ENCODE measurements around the gene SCAMP5.

The SCAMP5 gene

DNA sequence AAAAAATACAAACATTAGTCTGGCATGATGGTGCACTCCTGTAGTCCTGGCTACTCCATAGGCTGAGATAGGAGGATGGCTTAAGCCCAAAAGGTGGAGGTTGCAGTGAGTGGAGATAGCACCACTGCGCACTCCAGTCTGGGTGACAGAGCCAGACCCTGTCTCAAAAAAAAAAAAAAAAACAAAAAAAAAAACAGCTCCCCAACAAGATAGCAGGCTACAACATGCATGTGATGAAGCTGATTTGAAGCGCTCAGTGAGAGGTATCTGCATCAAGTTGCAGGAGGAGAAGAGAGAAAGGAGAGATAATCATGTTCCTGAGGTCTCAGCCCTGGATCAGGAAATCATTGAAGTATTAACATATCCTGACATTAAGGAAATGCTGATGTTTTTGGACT is 27.4 kb downstream of the SCAMP5 start:
- no peak for DNase-seq (ENCODE audit: low read depth, low spot score)

DNA sequence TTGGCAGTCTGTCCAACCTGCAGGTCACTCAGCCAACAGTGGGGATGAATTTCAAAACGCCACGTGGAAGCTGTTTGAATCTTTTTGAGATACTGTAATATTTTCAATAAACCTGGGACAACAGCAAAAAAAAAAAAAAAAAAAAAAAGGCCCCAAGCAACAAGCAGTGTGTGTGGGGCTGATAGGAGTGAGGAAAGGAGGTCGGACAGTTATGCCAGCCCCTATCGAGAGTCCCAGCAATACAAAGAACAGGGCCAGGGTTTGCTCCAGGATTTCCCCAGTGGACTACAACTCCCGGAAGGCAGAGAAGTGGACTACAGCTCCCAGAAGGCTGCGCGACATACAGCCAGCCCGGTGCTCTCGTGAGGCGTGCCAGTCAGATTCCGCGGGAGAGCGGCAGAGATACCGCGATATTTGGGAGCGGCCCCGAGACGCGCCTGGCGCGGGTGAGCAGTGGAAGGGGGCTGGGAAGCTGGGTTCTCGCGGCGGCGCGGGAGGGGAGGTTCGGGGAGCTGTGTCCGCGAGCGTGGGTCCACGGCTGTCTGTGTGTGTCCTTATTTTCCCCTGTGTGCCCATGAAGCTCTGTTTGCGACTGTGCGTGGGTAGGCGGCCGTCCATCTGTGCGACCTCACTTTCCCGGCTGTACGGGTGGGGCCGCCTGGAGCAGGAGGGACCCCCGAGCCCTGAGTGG is 28.0 kb downstream of the SCAMP5 start, which contains the start of gene PPCDC:
TSS of gene PPCDC (plus strand) at position 410 of the 691 bp plus-strand sequence. CDS start 4,729 bp downstream, outside the sequence.
- peak; percentile 88 for DNase-seq (ENCODE audit: low read depth, low spot score)

DNA sequence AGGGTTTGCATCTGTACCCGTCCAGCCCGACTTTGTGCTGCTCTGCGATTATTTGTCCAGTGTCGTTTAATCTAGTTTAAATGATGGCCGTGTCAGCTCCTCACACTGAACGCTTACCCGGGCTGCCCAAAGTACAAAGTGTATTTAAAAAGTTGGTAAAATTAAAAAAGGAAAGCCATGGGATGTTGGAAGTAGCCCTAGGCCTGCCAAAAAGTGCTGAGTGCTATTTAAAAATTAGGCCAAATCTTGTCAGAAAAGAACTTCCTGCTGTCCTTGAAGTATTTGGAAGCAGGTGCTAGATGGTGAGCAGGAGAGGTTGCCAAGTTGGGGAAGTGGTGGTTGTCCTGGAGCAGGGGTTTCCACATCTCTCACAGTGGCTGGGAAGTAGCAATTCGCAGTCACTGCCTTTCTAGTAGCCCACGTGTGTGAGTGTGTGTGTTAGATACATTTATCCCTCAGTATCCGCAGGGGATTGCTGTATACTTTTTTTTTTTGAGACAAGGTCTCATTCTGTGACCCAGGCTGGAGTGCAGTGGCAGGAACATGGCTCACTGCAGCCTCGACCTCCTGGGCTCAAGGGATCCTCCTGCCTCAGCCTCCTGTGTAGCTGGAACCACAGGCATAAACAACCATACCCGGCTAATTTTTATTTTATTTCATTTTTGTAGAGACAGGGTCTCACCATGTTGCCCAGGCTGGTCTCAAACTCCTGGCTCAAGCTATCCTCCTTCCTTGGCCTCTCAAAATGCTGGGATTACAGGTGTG is 28.7 kb downstream of the SCAMP5 start:
- DNase-seq (ENCODE audit: low read depth, low spot score) = no peak

- no peak for DNase-seq (ENCODE audit: low read depth, low spot score)
Measured at GRCh38 chr15:75025107-75025506, 29.7 kb downstream of the SCAMP5 start.

DNA sequence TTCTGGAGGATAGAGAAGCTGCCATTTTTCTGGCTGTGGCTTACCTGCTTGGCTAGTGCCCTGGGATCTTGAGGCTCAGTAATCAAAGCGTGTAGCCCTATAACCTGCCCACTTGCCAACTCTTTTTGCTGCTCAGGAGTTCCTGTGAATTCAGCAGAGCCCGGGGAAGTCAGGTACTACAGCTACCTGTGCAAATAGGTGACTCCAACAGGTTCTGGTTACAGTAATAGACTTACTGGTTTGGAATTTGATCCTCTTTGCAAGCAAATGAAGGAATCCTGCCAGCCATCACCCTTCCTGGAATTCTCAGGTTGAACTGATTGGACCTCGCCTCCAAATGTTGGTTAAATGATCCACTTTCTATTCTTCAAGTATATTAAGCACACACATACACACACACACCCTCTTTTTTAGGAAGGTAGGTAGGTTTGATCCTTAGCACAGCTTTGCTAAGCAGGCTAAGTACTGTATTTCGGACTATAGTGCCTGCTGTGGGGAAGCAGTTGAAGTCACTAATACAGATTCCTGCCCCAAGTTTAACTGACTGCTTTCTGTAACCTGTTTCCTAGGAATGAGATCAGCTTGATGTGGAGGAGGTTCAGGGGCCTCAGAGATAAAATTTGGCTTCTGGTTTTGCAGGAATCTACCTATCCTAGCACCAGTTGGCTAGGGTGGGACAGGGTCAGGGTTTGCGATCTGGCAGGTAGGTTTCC is 30.3 kb downstream of the SCAMP5 start:
- DNase-seq (ENCODE audit: low read depth, low spot score) = no peak

- no peak for DNase-seq (ENCODE audit: low read depth, low spot score)
Measured at GRCh38 chr15:75027551-75027950, 32.2 kb downstream of the SCAMP5 start.

DNA sequence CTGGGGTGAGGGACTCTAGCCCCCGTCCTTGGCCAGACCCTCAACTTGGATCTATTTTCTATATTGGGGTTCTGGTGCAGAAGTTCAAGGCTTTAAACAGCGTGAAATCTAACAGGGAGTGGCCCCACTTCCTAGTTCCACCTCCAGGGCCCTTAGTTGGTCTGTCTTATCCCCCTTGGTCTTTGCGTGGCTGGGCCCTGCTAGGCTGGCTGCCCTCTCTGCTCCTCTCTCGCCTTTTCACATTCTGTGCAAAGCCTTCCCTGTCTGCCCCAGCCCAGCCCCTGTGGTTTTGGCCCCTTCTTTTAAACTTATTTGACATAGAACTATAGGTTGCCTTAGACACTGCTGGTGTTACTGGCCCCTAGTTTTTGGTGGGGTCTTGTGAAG is 33.6 kb downstream of the SCAMP5 start:
- DNase-seq (ENCODE audit: low read depth, low spot score) = no peak

GRCh38 chr15:75029378-75030022 is 34.1 kb downstream of the SCAMP5 start:
- peak; percentile 85 for DNase-seq (ENCODE audit: low read depth, low spot score)

DNA sequence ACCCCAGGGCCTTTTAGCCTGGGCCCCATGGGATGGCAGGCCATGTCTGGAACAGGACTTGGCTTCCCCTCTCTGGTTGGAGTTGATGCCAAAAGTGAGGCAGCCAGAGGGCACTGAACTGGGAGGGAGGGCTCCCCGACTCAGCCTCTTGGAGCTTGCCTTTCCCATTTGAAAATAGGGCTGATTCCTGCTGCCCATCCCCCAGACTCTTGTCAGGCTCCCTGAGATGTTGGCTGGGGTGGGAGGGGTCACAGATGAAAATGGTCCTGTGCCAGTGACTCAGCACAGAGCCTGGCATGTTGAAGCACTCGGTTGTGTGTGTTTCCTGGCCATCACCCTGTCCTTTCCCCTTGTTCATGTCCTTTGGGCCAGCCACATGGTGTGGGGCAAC is 34.7 kb downstream of the SCAMP5 start:
- DNase-seq (ENCODE audit: low read depth, low spot score) = no peak

DNA sequence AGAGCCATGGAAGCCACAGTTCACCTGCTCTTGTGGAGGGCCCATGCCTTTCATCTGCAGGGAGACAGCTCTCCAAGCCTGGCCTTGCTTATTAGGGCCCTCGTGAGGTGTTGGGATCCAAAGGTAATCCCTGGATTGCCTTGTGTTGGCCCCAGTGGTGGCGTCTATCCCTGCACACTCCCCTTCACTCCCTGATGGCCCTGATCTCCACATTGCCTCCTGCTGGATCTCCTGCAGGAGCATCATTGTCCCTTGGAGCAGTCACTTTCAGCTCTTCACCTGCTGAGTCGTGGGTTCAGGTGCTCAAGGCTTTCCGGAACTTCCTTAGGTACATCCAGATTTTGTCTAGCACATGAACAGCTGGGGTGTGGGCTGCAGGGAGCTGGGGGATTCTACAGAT is 35.1 kb downstream of the SCAMP5 start:
- DNase-seq (ENCODE audit: low read depth, low spot score) = no peak

DNA sequence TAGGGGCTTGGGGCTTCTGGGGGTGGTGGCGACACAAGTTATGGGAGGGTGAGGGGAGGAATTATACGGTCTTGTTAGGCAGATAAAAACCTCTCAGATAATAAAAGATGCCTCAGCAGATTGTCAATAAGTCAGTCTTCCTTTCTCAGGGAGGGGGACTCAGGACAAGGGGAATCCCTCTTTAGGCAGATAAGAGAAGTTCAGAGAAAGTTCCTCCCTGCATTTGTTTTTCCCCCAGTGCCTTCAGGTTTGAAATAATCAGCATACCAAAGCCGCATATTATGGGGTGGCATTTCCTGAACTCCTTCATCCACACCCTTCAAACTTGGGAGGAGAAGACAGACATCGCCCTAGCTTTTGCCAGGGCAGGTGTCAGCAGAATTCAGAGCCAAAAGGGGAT is 36.5 kb downstream of the SCAMP5 start:
- DNase-seq (ENCODE audit: low read depth, low spot score) = no peak

DNA sequence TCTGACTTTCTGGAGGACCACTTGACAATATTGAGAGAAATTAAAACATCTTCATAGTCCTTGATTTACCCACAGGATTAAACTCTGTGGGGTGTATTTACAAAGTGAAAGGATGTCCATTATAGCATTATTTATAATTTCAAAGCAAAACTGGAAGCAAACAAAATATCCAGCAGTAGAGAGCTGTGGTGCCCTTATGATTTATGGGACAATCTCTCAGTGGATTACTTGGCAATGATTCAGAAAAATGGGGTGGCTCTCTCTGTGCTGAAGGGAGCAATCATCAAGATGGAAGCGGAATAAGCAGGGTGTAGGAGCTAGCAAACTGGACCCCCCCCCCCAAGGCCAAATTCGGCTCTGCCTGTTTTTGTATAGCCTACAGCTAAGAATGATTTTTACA is 37.0 kb downstream of the SCAMP5 start:
- no peak for DNase-seq (ENCODE audit: low read depth, low spot score)

DNA sequence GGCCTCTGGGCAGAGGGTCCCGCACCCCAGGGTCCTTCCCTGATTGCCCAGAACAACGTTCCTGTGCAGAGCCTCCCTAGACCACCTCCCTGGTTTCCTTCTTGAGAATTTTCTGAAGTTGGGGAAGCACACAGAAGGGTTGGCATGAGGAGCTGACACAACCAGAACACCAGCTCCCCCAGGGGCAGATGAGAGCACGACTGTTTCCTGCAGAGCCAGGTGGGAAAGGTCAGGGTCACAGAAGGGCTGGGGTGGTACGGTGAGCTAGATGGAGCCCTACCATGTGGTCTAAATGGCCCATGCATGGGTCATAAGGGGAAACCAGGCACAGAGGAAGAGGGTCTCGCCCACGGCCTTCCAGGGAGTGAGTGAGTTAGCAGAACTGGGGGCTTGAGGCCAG is 38.4 kb downstream of the SCAMP5 start:
- DNase-seq (ENCODE audit: low read depth, low spot score) = no peak

GRCh38 chr15:75034615-75035014 is 39.3 kb downstream of the SCAMP5 start:
- DNase-seq (ENCODE audit: low read depth, low spot score) = no peak

DNA sequence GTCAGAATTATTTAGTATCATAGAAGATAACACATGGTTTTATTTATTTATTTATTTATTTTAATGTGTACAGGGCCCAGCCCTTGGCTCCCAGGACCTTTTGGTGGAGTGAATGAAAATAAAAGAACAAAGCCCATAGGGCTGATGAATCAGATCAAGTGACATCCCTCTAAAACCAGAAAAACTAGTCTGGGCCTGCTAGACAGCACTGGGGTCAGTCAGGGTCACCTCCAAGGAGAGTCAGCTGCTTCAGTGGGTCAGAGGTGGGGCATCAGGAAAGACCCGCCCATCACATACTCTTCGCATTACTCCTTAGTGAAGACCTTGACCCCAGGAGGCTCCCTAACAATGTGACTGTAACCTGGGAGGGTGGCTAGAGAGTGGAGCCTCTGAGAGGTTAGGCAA is 40.9 kb downstream of the SCAMP5 start:
- DNase-seq (ENCODE audit: low read depth, low spot score) = no peak

GRCh38 chr15:75037685-75038084 is 42.3 kb downstream of the SCAMP5 start:
- no peak for DNase-seq (ENCODE audit: low read depth, low spot score)

GRCh38 chr15:75038231-75038630 is 42.9 kb downstream of the SCAMP5 start:
- DNase-seq (ENCODE audit: low read depth, low spot score) = no peak

DNA sequence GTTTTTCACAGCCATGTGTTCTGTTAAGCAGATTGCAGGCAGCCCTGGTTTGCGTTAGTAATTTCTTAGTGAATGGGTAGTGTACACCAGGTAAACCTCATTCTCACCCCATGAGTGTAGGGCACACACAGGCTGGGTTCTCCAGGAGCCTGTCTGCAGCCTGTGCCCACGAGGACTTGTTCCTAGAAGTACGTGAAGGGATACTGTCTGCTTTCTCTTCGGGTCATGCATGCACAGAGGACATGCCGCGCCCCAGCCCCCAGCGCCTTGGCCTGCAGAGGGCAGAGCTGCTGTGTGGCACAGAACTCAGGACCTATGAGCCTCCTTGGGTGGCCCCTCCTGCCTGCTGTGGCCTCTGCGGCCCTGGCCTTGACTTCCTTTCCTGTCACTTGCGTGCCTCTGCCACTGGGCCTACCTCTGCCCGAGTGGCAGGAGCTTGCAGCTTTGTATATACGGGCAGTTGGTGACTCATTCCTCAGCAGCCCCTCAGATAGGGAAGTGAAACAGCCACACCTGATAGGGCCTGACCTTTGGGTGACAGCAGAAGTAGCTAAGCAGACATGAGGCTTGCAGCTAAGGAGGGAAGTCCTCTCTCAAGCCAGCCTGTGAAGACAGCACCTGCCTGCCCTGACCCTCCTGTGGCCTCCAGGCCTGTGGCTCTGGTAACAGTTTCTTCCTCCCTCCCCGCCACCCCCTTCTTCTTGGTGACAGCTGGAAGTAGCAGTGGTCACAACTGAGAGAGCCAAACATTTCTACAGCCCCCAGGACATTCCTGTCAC is 47.6 kb downstream of the SCAMP5 start:
- DNase-seq (ENCODE audit: low read depth, low spot score) = no peak

DNA sequence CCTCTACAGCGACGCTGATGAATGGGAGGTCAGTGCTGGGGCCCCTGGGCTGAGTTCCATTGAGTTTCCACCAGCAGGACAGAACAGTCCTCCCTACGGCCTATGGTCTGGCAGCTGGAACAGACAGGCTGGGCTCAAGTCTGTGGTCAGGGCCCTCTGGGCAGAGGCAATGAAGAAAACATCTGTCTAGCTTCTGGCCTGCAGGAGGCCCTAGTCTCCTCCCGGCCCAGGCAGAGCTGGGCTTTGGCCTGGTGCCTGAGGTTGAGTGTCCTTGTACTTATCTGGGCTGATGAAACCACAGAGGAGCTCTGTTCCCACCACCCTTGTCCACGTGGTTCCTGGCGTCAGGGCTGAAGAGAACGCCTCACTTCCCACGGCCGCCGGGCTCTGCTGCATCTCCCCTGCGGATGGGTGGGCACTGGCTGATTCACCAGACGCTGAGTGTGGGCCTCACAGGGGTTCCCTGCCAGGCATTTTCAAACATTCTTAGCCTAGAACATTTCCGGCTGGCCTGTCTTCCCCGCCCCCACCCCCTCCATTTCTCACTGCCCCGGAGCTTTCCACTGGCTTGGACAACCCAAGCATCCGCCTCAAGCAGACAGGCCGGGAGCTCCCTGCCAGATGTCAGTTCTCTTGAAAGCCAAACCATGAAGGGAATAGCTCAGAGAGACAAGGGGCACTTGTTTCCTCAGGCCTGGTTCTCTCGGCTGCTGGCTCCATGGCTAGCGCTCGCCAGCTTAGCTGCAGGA is 48.3 kb downstream of the SCAMP5 start:
- peak; percentile 100 for DNase-seq (ENCODE audit: low read depth, low spot score)

GRCh38 chr15:75044258-75044878 is 49.0 kb downstream of the SCAMP5 start:
- no peak for DNase-seq (ENCODE audit: low read depth, low spot score)

All from smooth muscle cell of the brain vasculature (primary cell).